HG03097 (cell line): ENCODE results near the gene ZNF800.
"Not testable (repeated sequence)": the region's sequence is repeated elsewhere in the genome, so short reads cannot be mapped to it uniquely, and the experiment has no call there.

Source experiments
- ATAC-seq: cut with Tn5 transposase; IDR thresholded peaks from one replicate; pipeline ENCODE4 v1.9.1; 2021; ENCODE audit not compliant: unreplicated experiment, low FRiP score

Gene ZNF800, protein sequence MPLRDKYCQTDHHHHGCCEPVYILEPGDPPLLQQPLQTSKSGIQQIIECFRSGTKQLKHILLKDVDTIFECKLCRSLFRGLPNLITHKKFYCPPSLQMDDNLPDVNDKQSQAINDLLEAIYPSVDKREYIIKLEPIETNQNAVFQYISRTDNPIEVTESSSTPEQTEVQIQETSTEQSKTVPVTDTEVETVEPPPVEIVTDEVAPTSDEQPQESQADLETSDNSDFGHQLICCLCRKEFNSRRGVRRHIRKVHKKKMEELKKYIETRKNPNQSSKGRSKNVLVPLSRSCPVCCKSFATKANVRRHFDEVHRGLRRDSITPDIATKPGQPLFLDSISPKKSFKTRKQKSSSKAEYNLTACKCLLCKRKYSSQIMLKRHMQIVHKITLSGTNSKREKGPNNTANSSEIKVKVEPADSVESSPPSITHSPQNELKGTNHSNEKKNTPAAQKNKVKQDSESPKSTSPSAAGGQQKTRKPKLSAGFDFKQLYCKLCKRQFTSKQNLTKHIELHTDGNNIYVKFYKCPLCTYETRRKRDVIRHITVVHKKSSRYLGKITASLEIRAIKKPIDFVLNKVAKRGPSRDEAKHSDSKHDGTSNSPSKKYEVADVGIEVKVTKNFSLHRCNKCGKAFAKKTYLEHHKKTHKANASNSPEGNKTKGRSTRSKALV

GRCh38 chr7:127392566-127393367 is at the start of gene ZNF800:
ZNF800 (minus strand) TSS chr7:127392708; CDS start chr7:127391557, 1,151 bp downstream.
- peak; percentile 86 for ATAC-seq

DNA sequence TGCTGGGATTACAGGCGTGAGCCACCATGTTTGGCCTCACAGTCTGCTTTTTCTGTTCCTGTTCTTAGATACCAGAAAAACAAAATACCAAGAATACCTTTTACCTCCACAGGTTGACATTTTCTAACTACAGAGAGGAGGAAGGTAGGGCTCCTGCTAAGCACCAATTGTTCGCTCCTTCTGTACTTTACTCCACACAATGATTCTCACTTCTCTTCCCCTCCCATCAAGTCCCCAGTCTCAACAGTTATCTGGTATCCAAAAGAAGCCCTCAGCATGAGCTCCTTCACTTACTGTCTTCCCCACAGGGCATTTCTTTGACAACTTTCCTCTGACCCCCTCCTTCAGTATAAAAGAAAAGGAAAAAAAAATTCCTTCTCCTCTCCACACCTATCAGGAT is 47.7 kb upstream of the ZNF800 start:
- ATAC-seq: no peak

DNA sequence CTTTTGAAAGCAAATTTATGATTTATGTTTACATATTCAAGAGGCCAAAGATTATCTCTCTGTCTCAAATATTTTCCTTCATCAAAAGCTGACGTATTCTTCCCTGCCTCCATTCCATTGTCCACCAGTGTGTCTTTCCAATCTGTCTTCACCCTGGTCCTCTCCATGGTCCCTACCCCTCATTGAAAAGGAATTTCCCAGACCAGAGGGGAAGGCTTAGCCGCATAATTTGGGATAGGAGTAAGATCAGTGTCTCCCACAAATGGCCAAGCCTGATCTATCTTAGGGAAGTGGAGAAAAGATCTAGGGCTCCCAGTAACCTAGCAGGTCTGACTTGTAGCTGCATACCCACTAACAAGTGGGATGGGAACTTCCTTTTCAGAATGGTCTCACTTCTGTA is 46.3 kb upstream of the ZNF800 start:
- no peak for ATAC-seq

- ATAC-seq: no peak
These were observed 45.3 kb upstream of the ZNF800 start for GRCh38 chr7:127437837-127438236.

DNA sequence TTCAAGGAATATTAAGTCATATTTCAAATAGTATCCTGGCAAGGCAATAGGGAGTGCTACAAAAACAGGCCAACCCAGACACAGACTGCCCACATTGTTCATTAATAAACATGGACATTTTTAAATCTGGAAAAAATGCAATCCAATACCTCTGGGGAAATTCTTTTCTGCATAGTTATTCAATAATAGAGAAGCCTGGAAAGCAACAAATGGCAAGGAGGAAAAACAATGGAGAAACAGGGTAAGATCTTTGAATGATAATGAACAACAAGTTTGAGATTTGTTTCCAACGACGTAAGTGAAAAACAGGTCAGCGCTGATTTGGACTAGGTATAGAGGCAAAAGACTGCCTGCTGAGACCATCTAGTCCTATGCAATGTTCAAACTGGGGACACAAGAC is 44.7 kb upstream of the ZNF800 start:
- ATAC-seq: no peak

GRCh38 chr7:127429281-127429680 is 36.8 kb upstream of the ZNF800 start:
- ATAC-seq: not testable (repeated sequence)

- no peak for ATAC-seq
These were observed 26.7 kb upstream of the ZNF800 start for GRCh38 chr7:127419196-127419595.

GRCh38 chr7:127418459-127418858 is 26.0 kb upstream of the ZNF800 start:
- no peak for ATAC-seq

- peak; percentile 57 for ATAC-seq
These were observed 24.8 kb upstream of the ZNF800 start for GRCh38 chr7:127417346-127417745.

DNA sequence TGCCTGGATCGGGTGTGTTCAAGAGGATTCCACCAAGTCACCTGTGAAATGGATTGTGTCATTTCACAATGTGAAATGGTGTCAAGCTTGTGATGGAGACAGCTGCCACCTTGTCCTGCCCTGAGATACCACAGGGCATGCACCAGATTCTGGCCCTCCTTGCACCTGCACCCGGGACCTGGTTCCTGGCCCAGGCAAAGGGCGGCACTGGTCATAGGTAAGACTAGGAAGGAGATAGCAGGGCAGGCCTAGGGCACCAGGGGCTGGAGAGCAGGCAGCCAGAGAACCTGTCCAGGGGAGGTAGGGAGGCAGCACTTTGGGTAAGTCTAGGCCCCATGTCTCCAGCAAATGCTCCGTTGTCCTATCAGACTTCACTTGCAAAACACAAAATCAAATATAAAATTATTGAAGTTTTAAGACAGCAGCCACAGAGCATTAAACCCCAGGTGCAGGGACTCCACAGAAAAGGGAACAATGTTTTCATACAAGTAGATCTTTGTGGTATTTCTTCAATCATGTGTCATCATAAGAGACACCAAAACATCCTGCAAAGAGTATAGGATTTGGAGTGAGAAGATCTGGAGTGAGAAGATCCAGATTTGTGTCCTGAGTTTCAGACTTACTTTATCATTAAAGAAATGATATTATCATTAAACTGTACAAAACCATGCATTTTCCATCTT is 22.7 kb upstream of the ZNF800 start:
- ATAC-seq: no peak

GRCh38 chr7:127413962-127414361 is 21.5 kb upstream of the ZNF800 start:
- ATAC-seq: peak; percentile 52

DNA sequence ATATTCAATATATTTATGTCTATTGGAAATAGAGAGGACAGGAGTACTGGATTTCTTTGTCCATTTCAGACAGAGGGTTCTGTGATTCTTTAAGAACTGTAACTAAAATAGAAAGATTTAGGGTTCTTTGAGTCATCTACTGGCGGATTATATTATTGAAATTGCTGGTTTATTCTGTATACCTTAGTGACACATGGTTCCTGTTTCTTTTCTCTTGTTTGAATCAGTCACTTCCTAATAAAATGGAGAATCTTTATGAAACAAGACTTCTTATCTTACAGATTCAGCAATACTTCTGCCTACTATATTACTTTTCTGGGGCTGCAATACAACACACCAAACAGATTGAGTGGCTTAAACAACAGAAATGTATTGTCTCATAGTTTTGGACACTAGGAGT is 20.8 kb upstream of the ZNF800 start:
- no peak for ATAC-seq

GRCh38 chr7:127411176-127411575 is 18.7 kb upstream of the ZNF800 start:
- no peak for ATAC-seq

DNA sequence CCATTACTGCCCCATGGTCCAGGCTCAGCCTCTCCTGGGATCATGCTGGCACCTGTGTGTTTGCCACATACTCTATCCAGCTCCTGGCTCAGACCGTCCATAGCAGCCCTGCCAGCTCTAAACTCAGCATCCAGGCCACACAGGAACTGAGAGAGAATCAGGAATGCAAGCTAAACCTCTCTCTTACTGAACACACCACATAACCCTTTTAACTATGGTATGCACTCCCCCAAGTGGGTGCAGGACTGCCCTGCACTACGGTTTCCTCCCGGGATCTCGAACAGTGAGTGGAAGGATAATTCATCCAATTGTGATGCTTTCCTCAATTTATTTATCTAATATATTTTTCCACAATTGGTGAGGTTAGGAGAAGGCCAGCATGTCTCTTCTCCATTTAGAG is 17.1 kb upstream of the ZNF800 start:
- no peak for ATAC-seq

GRCh38 chr7:127404286-127405072 is 12.0 kb upstream of the ZNF800 start:
- peak; percentile 65 for ATAC-seq

DNA sequence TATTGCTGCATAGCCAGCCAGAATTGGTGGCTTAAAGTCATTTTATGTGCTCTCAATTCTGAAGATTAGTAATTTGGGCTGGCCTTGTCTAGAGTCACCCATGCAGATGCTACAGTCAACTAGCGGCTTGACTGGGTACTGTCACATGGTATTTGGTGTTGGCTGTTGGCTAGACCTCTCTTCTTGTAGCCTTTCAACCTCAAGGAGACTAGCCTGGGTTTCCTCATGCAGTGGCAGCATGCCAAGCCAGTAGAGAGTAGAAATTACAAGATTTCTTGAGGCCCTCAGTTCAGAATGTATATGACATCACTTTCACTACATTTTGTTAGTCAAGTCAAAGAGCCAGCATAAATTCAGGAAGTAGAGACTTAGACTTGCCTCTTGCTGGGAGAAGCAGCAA is 3.7 kb upstream of the ZNF800 start:
- ATAC-seq: no peak

- ATAC-seq: not testable (repeated sequence)
These were observed 2.6 kb upstream of the ZNF800 start for GRCh38 chr7:127395104-127395503.

DNA sequence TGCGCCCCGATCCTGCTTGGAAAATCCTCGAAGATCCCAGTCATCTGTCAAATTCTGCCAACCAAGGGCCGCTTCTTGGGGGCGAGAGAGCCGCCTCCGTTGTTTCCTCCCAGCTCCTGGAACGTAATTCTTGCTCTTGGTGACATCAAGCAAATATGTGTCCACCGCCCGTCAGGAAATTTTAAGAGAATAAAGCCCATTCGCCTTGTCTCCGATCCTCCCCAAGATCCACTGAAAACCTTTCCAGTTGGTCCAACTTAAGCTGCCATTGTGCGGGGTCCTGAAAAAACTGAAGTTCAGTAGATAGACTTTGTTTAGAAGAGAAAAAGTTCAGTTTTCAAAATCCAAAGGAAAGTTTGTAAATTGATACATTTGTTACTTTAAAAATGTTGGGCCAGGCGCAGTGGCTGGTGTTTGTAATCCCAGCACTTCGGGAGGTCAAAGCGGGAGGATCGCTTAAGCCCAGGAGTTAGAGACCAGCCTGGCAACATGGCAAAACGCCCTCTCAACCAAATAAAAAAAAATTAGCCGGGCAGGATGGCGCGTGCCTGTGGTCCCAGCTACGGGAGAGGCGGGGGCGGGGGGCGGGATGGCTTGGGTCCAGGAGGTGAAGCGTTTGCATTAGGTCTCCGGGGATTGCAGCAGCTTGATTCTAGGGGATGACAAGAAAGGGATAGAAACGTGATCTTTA is 1.0 kb upstream of the ZNF800 start:
- ATAC-seq: no peak

- ATAC-seq: peak; percentile 38
These were observed 334 bp downstream of the ZNF800 start for GRCh38 chr7:127392182-127392565.
